ENCODE measurements around the gene OLFML2A.

Gene OLFML2A

DNA sequence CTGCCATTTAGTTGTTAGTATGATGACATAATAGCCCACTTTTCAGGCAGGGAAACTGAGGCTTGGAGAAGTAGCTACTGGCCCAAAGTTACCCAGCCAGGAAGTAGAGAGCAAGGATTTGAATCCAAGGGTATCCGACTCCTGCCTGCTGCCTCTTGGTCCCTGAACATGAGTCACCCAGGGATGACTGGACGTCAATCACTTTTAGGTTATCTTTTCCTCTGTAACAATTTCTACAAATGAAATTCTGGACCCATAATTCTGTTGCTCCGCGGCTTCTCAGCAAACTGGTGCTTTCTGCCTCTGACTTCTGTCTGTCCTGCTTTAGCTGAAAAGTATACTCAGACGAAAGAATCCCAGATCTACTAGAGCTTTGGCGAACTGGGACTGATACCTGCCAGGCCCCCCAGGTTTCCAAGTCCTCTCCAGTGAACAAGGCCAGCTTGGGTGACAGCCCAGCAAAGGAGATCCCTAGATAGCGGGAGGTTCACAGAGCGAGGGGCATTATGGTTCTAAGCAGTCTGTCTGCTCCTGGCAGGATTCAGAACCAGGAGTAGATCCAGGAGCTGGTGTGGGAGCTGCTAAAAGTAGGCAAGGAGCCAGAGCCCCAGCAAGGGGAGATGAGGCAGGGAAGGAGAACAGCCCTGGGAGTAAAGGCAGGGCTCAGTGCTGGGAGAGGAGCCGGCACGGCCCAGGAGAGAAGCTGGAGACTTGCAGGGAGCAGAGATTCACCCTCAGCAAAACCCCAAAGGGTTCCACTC, 20.6 kb downstream of the OLFML2A start:
- DNase-seq (ENCODE audit: low read depth), result no peak

DNA sequence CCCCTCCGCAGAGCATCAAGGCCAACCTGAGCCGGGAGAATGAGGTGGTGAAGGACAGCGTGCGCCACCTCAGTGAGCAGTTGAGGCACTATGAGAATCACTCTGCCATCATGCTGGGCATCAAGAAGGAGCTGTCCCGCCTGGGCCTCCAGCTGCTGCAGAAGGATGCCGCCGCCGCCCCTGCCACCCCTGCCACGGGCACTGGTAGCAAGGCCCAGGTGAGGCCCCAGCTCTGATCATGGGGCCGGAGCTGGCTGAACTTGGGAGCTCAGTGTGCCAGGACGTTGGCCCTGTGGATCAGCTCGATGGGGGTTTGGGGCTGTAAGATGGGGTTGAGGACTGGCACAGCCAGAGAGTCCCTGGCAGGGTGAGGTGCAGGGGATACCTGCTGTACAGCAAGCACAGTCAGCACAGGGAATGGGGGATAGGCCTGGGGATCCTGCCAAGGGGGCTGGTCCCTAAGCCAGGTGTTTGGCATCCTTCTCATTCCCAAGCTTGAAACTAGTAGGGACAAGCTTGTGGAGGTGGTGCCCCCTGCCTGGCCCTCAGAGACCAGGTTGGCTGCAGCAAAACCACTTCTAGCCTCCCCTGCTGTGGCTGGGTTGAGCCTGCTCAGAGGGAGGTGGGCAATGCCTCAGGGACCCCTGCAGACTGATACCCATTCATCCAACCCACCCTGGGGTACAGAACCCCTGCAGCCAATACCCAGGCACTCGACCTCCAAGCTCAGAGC, 22.5 kb downstream of the OLFML2A start:
- no peak for DNase-seq (ENCODE audit: low read depth)

DNA sequence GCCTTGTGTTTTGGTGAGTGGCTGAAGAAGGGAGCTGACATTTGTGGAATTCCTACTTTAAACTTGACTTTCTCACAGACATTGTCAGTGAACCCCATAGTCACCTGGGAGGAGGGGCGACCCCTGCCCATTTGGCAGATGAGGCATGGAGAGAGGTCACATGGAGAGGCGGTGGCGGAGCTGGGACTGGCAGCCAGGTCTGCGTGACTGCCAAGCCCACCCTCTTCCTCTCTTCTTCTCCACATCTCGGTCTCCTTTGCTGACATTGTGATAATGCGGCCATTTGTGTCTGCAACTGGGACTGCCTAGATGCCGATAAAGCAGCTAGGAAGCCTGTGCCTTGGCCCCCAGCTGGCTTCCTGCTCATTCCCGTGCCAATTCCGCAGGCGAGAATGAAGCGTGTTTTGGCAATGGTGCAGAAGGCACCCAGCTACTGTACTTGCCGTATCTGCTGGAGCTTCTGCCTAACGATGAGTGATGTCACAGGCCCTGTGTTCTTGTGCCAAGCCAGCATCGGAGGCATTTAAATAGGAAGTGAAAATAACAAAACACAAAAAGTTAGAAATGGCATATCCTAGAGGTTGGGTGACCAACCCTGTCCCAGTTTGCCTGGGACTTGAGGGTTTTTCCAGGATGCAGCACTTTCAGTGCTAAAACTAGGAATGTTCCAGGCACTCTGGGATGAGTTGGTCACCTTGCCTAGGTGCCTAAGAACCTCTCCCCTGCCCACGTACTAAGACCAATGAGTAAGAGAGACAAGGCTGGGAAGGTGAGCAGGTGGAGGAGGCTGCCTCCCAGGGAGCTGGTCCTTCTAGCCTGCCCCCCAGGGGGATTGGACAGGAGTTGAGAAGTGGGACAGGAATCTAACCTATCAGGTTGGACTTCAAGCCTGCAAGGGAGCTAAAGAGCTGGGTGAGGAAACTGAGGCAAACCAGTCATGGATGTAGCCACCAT, 23.6 kb downstream of the OLFML2A start:
- DNase-seq (ENCODE audit: low read depth), result no peak

DNA sequence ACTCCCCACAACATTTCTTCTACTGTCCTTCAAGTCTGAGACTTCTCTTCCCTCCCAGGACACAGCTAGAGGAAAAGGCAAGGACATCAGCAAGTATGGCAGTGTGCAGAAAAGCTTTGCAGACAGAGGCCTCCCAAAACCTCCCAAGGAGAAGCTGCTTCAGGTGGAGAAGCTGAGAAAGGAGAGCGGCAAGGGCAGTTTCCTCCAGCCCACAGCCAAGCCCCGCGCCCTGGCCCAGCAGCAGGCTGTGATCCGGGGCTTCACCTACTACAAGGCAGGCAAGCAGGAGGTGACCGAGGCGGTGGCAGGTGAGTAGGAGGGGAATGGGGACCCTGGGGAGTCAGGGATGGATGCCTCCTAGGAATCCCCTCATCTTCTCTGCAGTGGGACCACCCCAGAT, 24.4 kb downstream of the OLFML2A start:
- DNase-seq (ENCODE audit: low read depth), result no peak

DNA sequence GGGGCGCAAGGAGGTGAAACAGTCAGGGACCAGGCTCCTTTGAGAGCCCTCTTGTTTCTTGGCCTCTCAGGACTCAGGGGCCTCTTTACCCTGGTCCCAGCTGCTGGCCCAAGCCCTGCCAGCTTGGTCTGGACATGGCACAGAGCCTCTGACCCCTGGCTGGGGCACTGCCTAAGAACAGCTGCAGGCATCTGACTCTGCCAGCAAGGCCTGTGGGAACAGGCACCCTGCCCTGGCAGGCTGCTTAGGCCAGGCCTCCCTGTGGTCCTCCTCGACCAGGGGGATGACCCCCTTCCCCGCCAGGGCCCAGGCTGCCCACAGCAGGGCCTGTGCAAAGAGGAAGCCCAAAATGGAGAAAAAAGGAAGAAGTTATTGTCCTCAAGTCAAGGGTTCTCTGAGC, 25.5 kb downstream of the OLFML2A start:
- no peak for DNase-seq (ENCODE audit: low read depth)

DNA sequence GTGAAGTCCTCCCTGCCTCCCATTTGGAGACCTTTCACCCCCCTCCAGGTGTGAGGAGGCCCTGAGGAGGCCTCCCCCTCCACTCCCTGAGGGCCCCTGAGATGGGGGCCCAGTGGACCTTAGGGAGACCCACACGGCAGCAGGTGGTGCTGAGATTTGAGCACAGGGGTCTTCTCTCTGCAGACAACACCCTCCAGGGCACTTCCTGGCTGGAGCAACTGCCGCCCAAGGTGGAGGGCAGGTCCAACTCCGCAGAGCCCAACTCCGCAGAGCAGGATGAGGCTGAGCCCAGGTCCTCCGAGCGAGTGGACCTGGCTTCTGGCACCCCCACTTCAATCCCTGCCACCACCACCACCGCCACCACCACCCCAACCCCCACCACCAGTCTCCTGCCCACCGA, 27.0 kb downstream of the OLFML2A start:
- DNase-seq (ENCODE audit: low read depth), result no peak

DNA sequence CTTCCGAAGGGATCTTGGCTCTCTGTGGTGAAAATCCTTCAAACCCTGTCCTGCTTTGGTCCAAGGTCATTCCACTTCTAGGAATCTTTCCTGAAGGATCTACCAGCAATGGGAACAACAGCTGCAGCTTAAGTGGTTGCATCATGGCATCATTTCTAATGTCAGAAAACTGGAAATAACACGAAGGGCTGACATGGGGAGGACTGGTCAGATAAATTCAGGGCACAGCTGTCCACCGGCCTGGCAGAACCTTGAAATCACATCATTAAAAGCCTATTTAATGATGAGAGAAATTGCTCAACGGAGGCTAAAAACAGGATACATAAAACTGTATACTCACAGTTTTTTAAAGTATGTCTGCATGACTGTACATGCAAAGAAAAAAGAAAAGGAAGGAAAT, 28.3 kb downstream of the OLFML2A start:
- no peak for DNase-seq (ENCODE audit: low read depth)

DNA sequence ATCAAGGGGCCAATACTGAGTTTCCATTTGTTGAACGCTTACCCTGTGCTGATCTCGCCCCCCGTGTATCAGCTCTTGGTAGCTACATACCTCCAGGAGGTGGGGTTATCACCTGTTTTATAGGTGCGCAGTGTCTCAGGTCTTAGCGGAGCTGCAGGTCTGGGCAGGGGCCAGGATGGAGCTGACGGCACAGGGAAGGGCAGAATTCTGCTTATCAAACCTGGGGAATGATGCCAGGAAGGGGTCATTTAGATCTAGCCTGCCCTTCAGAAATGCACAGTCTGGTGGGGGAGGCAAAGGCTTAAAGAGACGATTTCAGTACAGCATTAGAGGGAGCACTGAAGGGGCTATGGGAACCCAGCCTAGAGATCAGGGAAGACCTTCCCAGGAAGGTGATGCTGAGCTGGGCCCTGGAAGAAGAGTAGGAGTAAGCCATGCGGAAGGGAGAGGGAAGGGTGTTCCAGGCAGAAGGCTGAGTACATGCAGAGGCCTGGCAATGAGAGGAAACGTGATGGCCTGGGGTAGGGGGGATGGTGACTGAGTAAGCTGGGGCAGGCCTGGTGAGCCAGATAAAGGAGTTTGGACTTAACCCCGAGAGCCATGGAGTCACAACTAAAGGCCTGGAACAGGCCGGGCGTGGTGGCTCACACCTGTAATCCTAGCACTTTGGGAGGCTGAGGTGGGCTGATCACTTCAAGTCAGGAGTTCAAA, 31.5 kb downstream of the OLFML2A start:
- no peak for DNase-seq (ENCODE audit: low read depth)

DNA sequence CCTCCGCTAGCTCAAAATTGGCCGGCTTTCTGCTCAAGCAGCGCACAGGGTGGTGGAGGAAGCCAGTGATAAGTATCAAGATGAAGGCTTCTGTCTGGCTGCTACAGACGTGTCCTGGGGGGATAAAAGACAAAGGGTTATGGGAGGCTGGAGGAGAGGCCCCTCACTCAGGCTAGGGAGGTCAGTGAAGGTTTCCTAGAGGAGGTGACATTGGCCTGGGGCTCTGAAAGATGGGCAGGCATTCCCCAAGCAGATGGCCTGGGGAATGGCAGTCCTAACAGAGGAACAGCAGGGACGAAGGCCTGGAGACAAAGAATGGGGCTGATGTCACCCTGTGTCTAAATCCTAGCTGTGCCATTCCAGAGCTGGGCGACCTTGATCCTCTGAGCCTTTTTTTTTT, 32.3 kb downstream of the OLFML2A start:
- DNase-seq (ENCODE audit: low read depth), result no peak

DNA sequence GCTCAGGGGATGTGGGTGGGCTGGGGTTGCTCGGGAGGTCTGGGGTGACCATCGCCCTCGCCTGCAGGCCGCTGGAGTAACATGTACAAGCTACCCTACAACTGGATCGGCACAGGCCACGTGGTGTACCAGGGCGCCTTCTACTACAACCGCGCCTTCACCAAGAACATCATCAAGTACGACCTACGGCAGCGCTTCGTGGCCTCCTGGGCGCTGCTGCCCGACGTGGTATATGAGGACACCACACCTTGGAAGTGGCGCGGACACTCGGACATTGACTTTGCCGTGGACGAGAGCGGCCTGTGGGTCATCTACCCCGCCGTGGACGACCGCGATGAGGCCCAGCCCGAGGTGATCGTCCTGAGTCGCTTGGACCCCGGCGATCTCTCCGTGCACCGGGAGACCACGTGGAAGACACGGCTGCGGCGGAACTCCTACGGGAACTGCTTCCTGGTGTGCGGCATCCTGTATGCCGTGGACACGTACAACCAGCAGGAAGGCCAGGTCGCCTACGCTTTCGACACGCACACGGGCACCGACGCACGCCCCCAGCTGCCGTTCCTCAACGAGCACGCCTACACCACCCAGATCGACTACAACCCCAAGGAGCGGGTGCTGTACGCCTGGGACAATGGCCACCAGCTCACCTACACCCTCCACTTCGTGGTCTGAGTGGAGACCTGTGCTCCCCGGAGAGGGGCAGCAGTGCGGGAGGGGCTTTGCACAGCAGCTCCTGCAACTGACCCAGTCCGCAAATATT, 33.0 kb downstream of the OLFML2A start:
- no peak for DNase-seq (ENCODE audit: low read depth)

DNA sequence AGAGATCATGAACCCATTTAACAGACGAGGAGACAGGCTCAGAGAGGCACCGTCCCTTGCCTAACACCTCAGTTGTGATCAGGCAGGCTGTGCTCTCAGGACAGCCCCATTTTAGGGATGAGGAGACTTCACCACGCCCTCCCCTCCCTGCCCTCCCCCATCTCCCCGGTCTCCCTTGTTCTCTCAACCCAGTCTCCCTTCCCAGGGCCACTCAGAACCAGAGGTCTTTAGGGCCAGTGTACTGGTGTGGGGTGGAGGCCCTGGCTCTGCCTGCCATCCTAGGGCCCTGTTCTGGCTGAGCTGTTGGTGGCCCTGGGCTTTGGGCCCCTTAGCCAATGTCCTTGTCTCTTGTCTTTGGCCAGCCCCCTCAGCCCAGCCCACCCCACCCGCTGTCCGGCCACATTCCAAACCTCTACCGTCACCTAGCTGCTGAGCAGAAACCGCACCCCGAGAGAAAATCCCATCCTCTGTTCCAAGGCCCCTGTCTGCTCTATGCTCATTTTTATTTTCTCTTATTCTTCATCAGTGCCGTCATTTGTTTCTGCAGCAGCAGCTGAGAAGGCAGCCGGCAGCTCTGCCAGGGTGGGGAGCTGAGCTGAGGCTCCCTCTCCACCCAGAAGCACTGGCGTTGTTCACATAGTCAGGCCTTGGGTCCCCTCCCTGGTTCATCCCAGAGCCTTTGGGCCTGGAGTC, 33.9 kb downstream of the OLFML2A start:
- no peak for DNase-seq (ENCODE audit: low read depth)

DNA sequence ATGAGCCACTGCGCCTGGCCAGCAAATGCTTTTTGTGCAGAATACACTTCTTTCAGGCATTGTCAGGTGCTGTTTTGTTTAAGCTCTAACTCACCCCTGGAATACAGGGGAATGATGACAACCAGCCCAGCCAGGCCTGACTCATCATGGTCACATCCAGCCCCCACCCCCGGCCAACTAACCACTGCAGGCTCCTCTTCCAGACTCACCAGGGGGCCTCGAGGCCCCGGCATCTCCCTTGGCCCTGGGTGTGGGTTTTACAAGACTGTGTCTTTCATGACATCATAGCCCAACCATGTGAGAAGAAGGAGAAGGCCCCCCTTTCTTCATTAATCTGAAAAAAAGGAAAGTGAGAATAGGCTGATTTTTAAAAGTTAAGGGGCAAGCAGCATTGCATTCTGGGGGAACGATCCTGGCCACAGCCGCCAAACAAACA, 35.5 kb downstream of the OLFML2A start:
- DNase-seq (ENCODE audit: low read depth), result no peak

DNA sequence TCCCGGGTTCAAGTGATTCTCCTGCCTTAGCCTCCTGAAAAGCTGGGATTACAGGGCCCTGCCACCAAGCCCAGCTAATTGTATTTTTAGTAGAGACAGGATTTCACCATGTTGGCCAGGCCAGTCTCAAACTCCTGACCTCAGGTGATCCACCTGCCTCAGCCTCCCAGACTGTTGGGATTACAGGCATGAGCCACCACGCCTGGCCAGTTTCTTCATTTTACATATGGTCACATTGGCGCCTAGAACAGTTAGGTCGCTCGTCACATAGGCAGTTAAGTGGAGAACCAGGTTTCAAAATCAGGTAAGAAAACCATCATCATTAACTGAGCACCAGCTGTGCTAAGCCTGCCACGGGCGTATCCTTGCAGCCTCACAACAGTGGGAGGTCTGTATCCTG, 36.1 kb downstream of the OLFML2A start:
- no peak for DNase-seq (ENCODE audit: low read depth)

DNA sequence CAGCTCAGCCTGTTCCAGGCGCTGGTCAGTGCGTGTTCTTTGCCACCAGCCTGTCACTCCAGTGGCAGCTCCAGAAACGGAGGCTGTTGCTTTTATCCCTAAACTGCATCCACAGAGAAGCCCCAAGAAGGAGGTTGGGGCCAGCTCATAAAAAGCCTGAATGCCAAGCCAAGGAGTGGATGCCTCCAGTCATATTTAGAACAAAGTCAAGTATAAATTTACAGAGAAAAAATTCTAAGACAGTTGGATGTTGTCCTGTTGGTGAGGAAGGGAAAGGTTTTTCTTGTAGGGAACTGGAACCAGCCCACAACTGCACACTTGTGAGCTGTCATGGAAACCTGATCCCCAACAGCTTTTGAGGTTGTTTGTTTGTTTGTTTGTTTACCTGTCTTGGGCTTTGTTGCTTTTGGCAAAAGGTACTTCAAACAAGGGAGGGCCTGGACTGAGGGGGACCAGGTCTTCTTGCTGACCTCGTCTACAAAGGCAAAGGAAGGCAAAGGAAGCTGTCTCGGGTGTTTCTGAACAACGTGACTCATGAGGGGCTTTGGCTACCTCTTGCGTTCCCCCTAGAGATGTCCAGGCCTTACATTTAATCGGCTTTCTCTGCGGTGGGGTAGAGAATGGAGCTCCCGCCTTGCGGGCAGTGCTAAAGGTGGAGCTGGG, 36.7 kb downstream of the OLFML2A start:
- DNase-seq (ENCODE audit: low read depth), result no peak

DNA sequence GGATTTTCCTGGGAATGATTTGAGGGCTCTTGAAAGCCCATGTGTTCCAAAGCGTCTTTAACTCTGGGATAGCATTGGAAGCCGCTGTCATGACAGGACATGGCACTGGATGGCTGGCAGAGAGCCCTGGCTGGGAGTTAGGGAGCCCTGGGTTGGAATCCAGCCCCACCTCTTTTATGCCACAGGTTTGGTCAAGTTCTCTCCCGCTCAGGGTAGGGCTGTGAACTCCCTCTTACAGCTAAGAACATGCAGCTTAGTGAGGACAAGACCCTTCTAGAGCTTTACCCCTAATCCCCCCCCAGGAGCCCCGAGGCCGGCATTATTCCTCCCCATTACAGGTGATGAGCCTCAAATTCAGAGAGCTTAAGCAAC, 37.2 kb downstream of the OLFML2A start:
- no peak for DNase-seq (ENCODE audit: low read depth)

DNA sequence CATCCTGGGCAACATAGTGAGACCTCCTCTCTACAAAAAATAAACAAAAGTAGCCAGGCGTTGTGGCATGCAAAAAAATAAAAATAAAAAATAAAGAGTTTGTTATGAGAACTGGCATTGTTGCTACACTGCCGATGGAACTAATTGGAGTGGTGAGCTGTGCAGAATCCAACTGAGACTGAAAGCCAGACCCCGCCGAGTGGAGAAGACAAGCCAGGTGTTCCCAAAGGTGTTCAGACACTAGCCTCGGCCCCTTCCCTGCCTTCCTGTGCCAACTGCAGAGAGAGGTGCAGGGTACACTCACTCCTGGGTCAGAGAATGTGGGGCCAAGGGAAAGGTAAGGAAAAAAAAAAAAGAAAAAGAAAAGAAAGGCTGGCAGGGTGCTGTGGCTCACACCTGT, 38.7 kb downstream of the OLFML2A start:
- no peak for DNase-seq (ENCODE audit: low read depth)

DNA sequence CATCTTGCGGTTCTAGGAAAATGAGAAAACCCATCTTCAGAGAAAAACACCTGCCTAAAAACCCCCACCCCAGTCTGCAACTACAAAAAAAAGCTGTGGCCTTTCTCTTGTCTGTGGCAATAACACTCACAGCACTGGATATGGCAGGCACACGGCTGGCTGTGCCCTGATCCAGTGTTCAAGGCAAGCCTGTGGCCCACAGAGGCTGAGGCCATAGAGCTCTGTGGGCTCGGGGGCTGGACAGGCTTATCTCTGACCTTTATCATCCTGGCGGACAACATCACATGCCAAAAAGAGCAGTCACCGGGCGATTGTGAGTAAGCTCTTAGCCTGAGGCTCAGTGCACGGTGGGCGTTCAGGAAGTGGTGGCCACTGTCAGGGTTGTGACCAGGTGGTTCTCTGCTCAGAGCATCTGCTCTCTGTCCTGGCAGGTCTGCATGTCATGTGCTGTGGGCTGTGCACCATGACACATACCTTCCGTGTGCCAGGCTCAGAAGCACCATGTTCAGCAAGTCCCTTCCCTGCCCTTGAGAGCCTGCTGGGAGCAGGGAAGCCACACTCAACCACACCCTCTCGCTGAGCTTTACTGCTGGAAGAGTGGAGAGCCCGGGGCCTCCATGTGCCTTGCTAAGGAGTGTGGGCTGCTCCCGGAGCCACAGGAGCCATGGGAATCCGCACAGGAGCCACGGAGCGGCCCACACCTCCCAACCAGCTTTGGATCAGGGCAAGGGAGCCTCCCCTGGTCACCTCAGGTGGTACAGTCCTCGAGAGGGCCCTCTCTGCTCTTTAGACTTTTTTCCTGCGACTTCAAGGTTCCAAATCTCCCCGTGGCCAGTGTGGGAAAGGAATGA, 41.7 kb downstream of the OLFML2A start:
- DNase-seq (ENCODE audit: low read depth), result no peak

DNA sequence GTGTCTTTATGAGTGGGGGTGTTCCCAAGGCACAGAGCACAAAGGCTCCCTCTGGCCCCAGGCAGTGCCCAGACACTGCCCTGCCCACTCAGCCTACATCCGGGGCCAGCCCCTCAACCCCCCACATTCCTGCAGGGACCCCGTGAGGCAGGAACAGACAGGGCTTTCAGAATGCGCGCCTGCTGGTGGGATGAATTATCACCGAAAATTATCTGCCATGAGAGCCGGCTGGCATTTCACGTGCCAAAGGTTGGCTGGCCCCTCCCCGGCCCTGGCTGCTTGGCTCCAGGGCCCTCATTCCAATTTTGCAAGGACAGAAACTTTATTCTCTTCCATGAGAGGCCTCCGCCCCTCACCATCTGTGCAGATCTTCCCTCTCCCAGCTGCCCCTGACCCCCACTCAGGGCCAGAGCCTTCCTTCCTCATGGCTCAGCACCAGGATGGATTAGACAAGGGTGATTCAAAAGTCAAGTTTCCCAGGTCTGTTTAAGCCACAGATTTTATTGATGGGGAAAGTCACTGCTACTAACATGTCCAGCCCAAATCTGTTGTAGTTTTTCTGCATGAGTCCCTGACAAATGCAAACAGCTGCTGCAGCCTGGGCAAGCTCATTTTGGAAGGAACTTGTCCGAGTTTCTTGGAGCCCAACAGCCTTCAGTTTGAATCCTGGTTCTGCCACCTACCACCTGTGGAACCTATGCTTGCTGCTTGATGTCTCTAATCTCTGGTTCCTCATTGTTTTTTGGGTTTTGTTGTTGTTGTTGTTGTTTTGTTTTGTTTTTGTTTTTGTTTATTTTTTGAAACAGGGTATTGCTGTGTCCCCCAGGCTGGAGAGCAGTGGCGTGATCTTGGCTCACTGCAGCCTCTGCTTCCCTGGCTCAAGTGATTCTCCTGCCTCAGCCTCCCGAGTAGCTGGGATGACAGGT, 44.0 kb downstream of the OLFML2A start:
- DNase-seq (ENCODE audit: low read depth), result no peak

All from T follicular helper cell (primary cell).